T-helper 1 cell treated with Interleukin-12 subunit alpha and Interleukin-12 subunit beta and Interleukin-4 antibody, amounts not matched to agents 30 μg/mL and 1 μg/mL, for 36 hours (primary cell): ENCODE measurements around the gene COG6.

ENCODE experiments used
- H3K27ac Mint-ChIP-seq: one replicate; pipeline ENCODE4 v1.8.0; 2021; ENCODE audit warnings: mild to moderate bottlenecking, mixed read lengths
- H3K27me3 Mint-ChIP-seq: one replicate; pipeline ENCODE4 v1.8.0; 2021; ENCODE audit warnings: low read depth, mixed read lengths
- H3K36me3 Mint-ChIP-seq: one replicate; pipeline ENCODE4 v1.8.0; 2021; ENCODE audit warnings: low read depth, mixed read lengths
- H3K4me1 Mint-ChIP-seq: one replicate; pipeline ENCODE4 v1.8.0; 2021; ENCODE audit warnings: low read depth, mixed read lengths
- H3K4me3 Mint-ChIP-seq: one replicate; pipeline ENCODE4 v1.8.0; 2021; ENCODE audit warnings: mild to moderate bottlenecking, moderate library complexity, mixed read lengths
- H3K9me3 Mint-ChIP-seq: one replicate; pipeline ENCODE4 v1.8.0; 2021; ENCODE audit warnings: mixed read lengths

Gene COG6

DNA sequence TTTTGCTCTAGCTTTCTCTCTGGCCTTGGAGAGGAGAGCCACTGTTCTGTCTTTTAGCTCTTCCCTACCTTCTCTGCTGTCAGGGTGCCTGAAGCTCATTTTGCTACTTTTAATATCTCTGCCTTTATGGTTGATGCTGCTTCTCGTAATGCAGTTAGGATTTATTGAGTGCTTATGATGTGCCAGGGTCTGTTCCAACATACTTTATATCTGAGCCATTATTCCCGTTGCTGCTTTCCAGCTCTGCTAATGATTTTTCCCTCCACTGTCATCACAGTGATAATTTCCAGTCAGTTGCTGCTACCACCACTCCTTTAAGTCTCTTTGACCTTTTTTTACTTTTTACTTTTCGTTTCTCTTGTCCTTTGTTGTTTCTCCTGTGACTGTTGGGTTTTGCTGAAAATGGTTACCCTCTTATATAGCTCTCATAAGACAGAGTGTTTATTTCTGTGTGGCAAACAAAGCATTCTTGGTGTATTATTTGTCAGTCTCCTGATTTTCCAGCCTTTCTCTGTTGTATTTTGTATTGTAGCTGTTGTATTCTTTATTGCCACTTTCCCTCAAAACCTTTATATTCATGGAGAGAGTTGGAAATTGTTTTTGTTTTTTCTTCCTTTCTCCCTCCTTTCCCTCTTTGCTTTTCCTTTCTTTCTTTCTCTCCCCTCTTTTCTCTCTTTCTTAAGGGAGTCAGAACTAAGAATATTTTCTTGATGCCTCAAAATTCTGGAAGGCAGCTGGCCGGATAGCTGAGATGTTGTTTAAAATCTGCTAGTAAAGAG lies 37.4 kb downstream of the COG6 start:
- H3K9me3 Mint-ChIP-seq = no peaks in the 10 kb centered on the region
- H3K27ac Mint-ChIP-seq = no peak overlapping the region
- H3K27me3 Mint-ChIP-seq = no peaks in the 10 kb centered on the region
- H3K4me1 Mint-ChIP-seq = peaks cover 19% of the 10 kb centered on the region
- no peak overlapping the region for H3K4me3 Mint-ChIP-seq
- H3K36me3 Mint-ChIP-seq = peaks cover 6% of the 10 kb centered on the region

DNA sequence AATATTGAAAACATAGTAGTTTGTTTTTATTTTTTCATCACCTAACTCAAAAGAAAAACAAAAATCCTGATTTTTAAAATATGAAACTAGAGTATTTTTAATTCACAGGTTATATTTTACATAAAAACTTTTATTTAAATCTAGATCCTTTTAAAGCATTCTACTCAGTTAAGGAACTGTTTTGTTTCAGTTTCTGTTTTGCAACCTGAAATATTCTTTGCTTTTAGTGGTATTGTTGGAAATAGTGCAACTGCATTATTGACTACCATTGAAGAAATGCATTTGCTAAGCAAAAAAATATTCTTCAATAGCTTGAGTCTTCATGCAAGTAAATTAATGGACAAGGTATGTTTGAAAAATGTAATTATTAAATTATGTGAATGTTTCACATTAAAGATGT lies 43.8 kb downstream of the COG6 start:
- Mint-ChIP-seq H3K36me3 (peaks cover 6% of the 10 kb centered on the region), H3K27me3 (no peaks in the 10 kb centered on the region), H3K9me3 (no peaks in the 10 kb centered on the region), H3K4me1 (peaks cover 6% of the 10 kb centered on the region), H3K27ac (no peak overlapping the region), H3K4me3 (no peak overlapping the region)

DNA sequence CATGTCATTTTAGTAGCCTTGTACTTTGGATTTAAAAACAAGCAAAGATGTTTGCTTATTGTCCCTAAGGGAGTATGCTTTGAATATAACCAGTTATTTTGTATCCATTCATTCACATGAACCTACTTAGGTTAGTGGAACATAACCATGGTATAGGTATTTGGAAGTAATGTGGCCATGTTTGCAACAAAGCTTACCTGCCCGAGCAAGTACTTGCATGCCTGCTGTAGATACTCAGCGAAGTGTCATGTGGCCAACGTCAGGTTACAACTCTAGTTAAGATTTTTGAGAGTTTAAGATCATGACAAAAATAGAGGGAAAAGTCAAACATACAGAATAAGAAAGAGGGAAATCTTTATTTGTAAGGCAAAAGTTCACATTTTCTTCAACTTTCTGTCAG lies 57.2 kb downstream of the COG6 start:
- no peaks in the 10 kb centered on the region for H3K9me3 Mint-ChIP-seq

DNA sequence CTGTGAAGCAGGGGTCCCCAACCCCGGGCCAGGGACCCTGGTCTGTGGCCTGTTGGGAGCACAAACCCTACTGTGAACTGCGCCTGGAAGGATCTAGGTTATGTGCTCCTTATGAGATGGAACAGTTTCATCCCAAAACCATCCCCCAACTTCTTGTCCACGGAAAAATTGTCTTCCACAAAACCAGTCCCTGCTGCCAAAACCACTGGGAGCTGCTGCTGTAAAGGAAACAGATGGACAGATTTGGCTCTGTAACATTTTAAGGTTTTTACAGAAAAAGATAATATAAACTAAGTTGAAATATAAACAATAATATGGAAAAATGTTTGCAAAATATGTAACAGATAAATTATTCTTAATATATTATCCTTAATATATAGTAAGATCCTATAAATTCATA lies 73.7 kb downstream of the COG6 start:
- H3K4me3 Mint-ChIP-seq = no peak overlapping the region
- H3K36me3 Mint-ChIP-seq = peaks cover 20% of the 10 kb centered on the region
- H3K9me3 Mint-ChIP-seq = no peaks in the 10 kb centered on the region
- H3K27ac Mint-ChIP-seq = no peak overlapping the region
- H3K27me3 Mint-ChIP-seq = no peaks in the 10 kb centered on the region
- peaks cover 5% of the 10 kb centered on the region for H3K4me1 Mint-ChIP-seq

More for the DNA sequence above, 57.2 kb downstream of the COG6 start:
- no peaks in the 10 kb centered on the region for H3K4me1 Mint-ChIP-seq
- no peak overlapping the region for H3K4me3 Mint-ChIP-seq
- peaks cover 13% of the 10 kb centered on the region for H3K36me3 Mint-ChIP-seq
- no peaks in the 10 kb centered on the region for H3K27me3 Mint-ChIP-seq
- no peak overlapping the region for H3K27ac Mint-ChIP-seq

DNA sequence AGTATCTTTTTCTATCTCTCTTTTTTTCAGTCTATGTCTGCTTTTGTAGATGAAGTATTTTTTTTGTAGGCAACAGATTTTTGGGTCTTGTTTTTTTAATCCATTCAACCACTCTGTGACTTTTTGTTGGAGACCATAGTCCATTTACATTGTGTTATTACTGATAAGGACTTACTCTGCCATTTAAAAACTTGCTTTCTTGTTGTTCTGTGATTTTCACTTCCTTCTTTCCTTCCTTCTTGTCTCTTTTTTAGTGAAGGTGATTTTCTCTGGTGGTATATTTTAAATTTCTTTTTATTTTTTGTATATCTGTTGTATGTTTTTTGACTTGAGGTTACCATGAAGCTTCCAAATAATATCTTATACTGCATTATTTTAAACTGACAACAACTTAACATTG lies 79.5 kb downstream of the COG6 start:
- H3K27me3 Mint-ChIP-seq = no peaks in the 10 kb centered on the region
- H3K4me1 Mint-ChIP-seq = peaks cover 5% of the 10 kb centered on the region
- no peak overlapping the region for H3K27ac Mint-ChIP-seq
- no peak overlapping the region for H3K4me3 Mint-ChIP-seq
- H3K9me3 Mint-ChIP-seq = no peaks in the 10 kb centered on the region
- peaks cover 18% of the 10 kb centered on the region for H3K36me3 Mint-ChIP-seq

DNA sequence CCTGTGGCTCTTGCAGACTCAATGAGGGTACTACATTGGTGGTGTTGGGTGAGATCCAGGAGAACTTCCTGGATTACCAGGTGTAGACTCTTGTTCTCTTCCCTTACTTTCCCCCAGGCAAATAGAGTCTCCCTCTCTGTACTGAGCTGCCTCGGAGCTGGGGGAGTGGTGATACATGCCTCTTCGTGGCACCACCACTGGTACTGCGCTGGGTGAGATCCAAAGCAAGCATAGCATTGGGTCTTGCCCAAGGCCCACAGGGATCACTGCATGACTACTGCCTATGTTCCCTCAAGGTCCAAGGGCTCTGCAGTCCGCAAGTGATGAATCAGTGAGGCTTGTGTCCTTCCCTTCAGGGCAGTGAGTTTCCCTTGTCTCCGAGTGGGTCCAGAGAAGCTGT lies 81.6 kb downstream of the COG6 start:
- Mint-ChIP-seq H3K27me3 (no peaks in the 10 kb centered on the region), H3K9me3 (peaks cover 10% of the 10 kb centered on the region), H3K27ac (no peak overlapping the region), H3K4me3 (no peak overlapping the region), H3K4me1 (peaks cover 5% of the 10 kb centered on the region), H3K36me3 (peaks cover 21% of the 10 kb centered on the region)

DNA sequence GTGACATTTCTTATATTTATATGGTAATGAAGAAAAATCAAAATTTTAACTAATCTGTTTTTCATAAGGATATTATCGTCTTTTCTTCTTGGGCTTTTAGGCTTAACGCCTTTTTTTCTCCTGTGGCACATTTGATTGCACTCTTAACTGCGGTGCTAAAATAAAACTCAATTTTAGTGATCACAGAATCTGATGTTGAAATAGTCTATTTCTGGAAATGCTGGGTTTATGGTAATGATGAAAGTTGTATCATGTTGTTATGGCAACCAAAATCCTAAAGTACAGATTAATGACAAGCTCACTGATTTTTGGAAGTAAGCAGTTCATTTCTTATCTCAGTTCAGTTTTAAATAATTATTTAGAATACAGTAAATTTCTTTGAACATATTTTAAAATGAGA lies 85.3 kb downstream of the COG6 start:
- Mint-ChIP-seq H3K9me3 (peaks cover 20% of the 10 kb centered on the region), H3K4me1 (no peaks in the 10 kb centered on the region), H3K36me3 (peaks cover 14% of the 10 kb centered on the region), H3K4me3 (no peak overlapping the region), H3K27ac (no peak overlapping the region), H3K27me3 (no peaks in the 10 kb centered on the region)

DNA sequence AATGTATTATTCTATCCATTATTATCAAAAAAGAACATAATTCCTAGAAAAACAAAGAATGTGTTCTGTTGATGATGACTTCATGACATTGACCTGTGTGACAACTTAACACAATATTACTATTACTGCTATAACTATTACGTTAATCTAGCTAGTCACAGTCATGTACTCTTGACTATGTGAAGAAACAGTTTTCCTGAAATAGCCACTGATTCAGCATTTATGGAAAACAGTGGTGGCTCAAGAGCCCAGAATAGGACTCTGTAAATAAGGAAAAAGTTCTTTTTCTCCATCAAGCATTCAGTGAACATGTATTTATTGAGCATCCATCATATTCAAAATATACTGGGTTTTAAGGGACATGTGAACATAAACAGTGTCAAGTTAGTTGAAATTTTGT lies 93.5 kb downstream of the COG6 start:
- H3K27ac Mint-ChIP-seq = no peak overlapping the region
- no peaks in the 10 kb centered on the region for H3K4me1 Mint-ChIP-seq
- peaks cover 3% of the 10 kb centered on the region for H3K9me3 Mint-ChIP-seq
- H3K36me3 Mint-ChIP-seq = peaks cover 6% of the 10 kb centered on the region
- H3K27me3 Mint-ChIP-seq = no peaks in the 10 kb centered on the region
- H3K4me3 Mint-ChIP-seq = no peak overlapping the region

DNA sequence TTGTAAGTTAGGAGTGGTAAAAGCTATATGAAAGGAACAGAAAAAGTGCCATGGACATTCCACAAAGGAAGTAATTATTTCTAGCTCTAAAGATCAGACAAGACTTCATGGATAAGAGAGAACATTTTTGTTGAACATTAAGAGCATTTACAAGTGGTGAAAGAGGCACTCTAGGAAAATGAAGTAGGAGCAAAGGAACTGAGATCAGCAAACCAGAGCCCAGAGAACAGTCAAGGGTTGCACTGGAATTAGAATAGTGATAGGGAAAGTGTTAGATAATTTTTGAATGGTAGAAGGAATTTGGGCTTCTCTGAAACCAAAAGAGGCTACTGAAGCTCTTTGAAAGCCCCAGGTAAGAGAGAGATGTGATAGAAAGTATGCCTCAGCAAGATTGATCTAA lies 94.1 kb downstream of the COG6 start:
- Mint-ChIP-seq H3K4me1 (no peaks in the 10 kb centered on the region), H3K27me3 (no peaks in the 10 kb centered on the region), H3K9me3 (peaks cover 3% of the 10 kb centered on the region), H3K27ac (no peak overlapping the region), H3K36me3 (peaks cover 6% of the 10 kb centered on the region), H3K4me3 (no peak overlapping the region)

DNA sequence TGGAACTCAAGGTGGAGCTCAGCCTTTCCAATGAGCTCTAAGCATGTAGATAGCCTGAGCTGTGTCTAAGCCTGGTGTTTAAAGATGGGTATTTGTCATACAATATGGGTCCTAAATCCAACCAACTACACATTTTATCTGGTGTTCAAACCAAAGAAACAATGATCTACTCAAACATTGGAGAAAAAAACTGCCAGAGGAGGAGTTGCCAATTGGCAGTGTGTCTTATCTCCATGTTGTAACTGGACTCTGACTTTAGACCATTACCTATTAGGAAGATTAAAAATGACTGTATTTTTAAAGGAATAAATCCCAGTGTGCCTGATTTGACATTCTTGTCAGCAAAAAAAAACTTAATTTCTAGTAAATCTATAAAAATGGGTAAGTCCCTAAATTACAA lies 96.3 kb downstream of the COG6 start:
- H3K4me1 Mint-ChIP-seq = no peaks in the 10 kb centered on the region
- H3K9me3 Mint-ChIP-seq = no peaks in the 10 kb centered on the region
- H3K4me3 Mint-ChIP-seq = no peak overlapping the region
- H3K27me3 Mint-ChIP-seq = no peaks in the 10 kb centered on the region
- no peak overlapping the region for H3K27ac Mint-ChIP-seq
- peaks cover 10% of the 10 kb centered on the region for H3K36me3 Mint-ChIP-seq

DNA sequence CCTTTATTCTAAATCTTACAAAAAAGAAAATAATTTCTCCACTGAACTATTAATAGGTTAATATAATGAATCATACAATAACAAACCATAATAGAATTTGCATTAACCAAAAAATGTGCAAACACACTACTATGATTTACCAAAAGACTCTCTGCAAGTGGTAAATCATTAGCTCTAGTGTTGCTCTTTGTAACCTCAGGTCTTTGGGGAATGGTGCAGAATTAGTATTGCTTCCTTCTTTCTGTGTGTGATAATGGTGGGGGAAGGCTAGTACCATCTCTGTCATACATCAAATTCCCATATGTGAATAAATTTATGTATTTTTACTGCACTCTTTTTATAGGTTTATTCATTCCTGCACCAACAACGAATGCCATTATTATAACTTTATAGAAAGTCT lies 105.1 kb downstream of the COG6 start:
- Mint-ChIP-seq H3K9me3 (no peaks in the 10 kb centered on the region), H3K27me3 (peaks cover 4% of the 10 kb centered on the region), H3K4me3 (no peak overlapping the region), H3K4me1 (no peaks in the 10 kb centered on the region), H3K27ac (no peak overlapping the region), H3K36me3 (peaks cover 2% of the 10 kb centered on the region)

DNA sequence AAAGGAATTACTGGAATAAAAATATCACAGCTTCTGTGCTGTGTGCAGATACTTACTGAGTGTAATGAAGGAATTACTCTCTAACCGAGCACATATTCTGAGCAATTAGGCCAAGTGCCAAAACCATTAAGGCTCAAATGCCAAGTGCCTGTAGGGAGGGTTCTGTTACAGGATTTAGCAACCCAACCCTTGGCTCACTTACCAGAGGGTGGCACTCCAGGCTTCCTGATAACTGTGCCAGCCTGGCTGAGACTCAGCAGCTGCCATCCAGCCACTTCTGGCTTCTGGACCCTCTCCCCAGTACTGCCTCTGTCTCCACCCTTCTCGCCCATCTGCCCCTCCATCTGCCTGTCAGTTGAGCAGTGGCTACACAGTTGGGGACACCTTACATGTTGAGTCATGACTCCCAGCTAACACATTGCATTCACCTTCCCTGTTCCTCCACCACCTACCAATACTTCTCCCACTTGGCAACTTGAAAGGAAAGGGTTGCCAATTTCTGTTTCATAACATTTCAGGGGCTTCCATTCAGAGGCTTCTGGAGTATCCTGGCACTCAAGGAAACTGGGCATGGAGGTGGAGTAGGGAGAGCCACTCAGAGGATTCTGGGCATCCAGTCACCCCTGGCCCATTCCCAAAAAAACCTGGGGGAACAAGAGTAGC lies 110.5 kb downstream of the COG6 start:
- Mint-ChIP-seq H3K27me3 (peaks cover 4% of the 10 kb centered on the region), H3K36me3 (no peaks in the 10 kb centered on the region), H3K27ac (no peak overlapping the region), H3K4me1 (no peaks in the 10 kb centered on the region), H3K4me3 (no peak overlapping the region), H3K9me3 (no peaks in the 10 kb centered on the region)

DNA sequence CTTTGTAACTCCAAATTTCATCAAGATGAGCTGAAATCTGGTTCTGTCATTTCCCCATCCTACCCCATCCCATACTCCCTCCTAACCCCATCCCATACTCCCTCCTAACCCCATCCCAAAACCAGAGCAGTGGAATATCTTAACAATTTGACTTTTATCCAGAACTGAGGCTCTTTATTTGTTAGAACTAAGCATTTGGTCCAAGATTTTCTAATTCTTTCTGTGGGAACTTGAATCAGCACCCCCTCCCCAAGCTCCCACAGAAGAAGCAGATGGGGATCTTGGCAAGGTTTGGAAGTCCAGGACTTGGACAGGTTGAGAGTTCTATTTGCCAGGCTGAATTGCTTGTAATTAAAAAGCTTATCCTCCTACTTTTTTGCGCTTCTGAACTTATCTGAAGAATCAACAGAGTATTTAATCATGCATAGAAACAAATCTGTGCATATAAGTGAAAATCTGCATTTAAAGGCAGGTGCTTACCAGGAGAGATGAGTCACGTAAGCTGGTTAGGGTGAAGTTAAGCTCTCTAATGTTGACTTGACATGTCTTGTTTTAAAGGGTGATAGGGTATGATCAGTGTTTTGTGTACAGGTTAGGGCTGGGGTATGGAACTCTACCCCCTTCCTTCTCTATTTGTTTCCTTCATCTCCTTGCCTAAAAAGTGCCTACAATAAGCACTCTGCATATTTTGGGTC lies 111.1 kb downstream of the COG6 start:
- H3K36me3 Mint-ChIP-seq = no peaks in the 10 kb centered on the region
- no peak overlapping the region for H3K4me3 Mint-ChIP-seq
- H3K27ac Mint-ChIP-seq = no peak overlapping the region
- H3K27me3 Mint-ChIP-seq = peaks cover under 1% of the 10 kb centered on the region
- H3K9me3 Mint-ChIP-seq = no peaks in the 10 kb centered on the region
- no peaks in the 10 kb centered on the region for H3K4me1 Mint-ChIP-seq

DNA sequence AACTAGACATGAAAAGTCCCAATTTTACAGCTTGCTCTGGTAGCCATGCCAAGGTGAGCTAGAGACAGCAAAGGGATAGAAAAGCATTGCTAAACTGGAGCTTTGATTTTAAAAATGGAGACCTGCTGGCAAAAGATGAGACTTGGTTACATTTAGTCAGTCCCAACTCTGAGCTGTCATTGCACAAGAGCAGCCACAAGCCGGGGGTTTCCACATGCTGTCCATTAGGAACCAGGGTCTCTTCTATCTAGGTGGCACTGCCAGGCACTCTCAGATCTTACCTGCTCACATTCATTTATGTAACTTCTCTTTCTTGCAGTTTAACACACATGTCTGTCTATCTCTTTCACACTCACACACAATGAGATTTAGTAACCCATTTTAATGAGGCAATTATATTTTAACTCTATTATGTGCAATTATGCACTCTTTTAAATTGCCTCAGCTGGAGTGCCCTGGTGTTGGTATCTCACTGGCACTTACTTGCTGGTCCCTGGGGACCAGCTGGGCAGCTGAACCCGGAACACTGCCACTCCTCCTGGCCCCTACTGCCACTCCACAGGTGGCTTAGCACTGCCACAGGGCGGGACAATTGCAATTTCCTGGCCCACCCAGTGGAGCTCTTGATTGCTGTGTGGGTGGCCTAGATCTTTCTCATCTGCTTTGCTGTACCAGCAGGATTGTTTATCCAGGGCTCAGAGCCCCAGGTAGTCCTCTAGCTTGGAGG lies 112.5 kb downstream of the COG6 start:
- no peak overlapping the region for H3K4me3 Mint-ChIP-seq
- no peak overlapping the region for H3K27ac Mint-ChIP-seq
- H3K4me1 Mint-ChIP-seq = no peaks in the 10 kb centered on the region
- peaks cover 2% of the 10 kb centered on the region for H3K36me3 Mint-ChIP-seq
- no peaks in the 10 kb centered on the region for H3K9me3 Mint-ChIP-seq
- H3K27me3 Mint-ChIP-seq = no peaks in the 10 kb centered on the region
